GM13976 (cell line): Measurements from ENCODE around the gene AMOTL2.

Experiments used
- DNase-seq: peaks from one replicate; pipeline ENCODE4 v3.0.0; 2012; ENCODE audit warnings: low spot score
- CTCF ChIP-seq: IDR thresholded peaks from 2 replicates; pipeline ENCODE4 v1.5.1; 2012; ENCODE audit warnings: borderline replicate concordance, mild to moderate bottlenecking; ENCODE audit not compliant: insufficient read depth; ENCODE audit errors: extremely low read depth, missing control alignments, control extremely low read depth
- in situ Hi-C: fragments of 300-500 bp; cut with MboI; formaldehyde crosslinking; loops from one replicate; pipeline ENCODE4 v1.12.0; 2022; ENCODE audit warnings: low sequenced_read_pairs, mixed read lengths, inconsistent platforms; ENCODE audit not compliant: unreplicated experiment

AMOTL2 gene

GRCh38 chr3:134353831-134354611 lies 20.2 kb downstream of the AMOTL2 start:
- in situ Hi-C loops, result no loop called here
- DNase-seq, result no peak
- TF ChIP-seq CTCF, result no peak

GRCh38 chr3:134353171-134353825 lies 20.9 kb downstream of the AMOTL2 start:
- no peak for DNase-seq
- in situ Hi-C loops, result no loop called here
- TF ChIP-seq CTCF, result no peak

GRCh38 chr3:134352031-134352671 lies 22.1 kb downstream of the AMOTL2 start:
- DNase-seq, result no peak
- in situ Hi-C loops, result no loop called here
- TF ChIP-seq CTCF, result no peak

GRCh38 chr3:134351427-134351826 lies 22.8 kb downstream of the AMOTL2 start:
- no peak for DNase-seq
- no peak for TF ChIP-seq CTCF
- in situ Hi-C loops, result no loop called here

- in situ Hi-C loops, result no loop called here
- no peak for TF ChIP-seq CTCF
- no peak for DNase-seq
These were observed 23.4 kb downstream of the AMOTL2 start for GRCh38 chr3:134350861-134351311.

GRCh38 chr3:134350266-134350665 lies 24.0 kb downstream of the AMOTL2 start:
- DNase-seq, result no peak
- no peak for TF ChIP-seq CTCF
- in situ Hi-C loops, result no loop called here
